Hepatic stellate cell (primary cell): ENCODE data around the gene FGF2.
"Not testable (repeated sequence)": the region's sequence is repeated elsewhere in the genome, so short reads cannot be mapped to it uniquely, and the experiment has no call there.

ENCODE experiments used
- DNase-seq: peaks from one replicate; pipeline ENCODE4 v3.0.0; 2011; ENCODE audit warnings: low spot score

Gene FGF2

GRCh38 chr4:122847931-122848330 is 21.3 kb downstream of the FGF2 start:
- DNase-seq, result no peak

GRCh38 chr4:122849789-122850188 is 23.2 kb downstream of the FGF2 start:
- DNase-seq, result not testable (repeated sequence)

GRCh38 chr4:122851568-122851967 is 24.9 kb downstream of the FGF2 start:
- DNase-seq, result no peak

- DNase-seq, result no peak
These were observed 28.1 kb downstream of the FGF2 start for GRCh38 chr4:122854447-122855352.

GRCh38 chr4:122855353-122855890 is 28.8 kb downstream of the FGF2 start:
- no peak for DNase-seq

GRCh38 chr4:122857160-122857559 is 30.5 kb downstream of the FGF2 start:
- DNase-seq, result no peak

GRCh38 chr4:122858705-122859104 is 32.1 kb downstream of the FGF2 start:
- no peak for DNase-seq

GRCh38 chr4:122861172-122861943 is 34.7 kb downstream of the FGF2 start:
- no peak for DNase-seq

- no peak for DNase-seq
These were observed 37.0 kb downstream of the FGF2 start for GRCh38 chr4:122863639-122864038.

- no peak for DNase-seq
These were observed 38.8 kb downstream of the FGF2 start for GRCh38 chr4:122865425-122865824.

- not testable (repeated sequence) for DNase-seq
These were observed 41.6 kb downstream of the FGF2 start for GRCh38 chr4:122868235-122868634.

GRCh38 chr4:122873146-122873545 is 46.5 kb downstream of the FGF2 start:
- DNase-seq, result no peak

- peak; percentile 65 for DNase-seq
These were observed 47.4 kb downstream of the FGF2 start for GRCh38 chr4:122873821-122874593.

- DNase-seq, result no peak
These were observed 49.3 kb downstream of the FGF2 start for GRCh38 chr4:122875949-122876348.

- peak; percentile 16 for DNase-seq
These were observed 49.8 kb downstream of the FGF2 start for GRCh38 chr4:122876456-122876855.

GRCh38 chr4:122879001-122879400 is 52.4 kb downstream of the FGF2 start:
- no peak for DNase-seq

- DNase-seq, result no peak
These were observed 56.5 kb downstream of the FGF2 start for GRCh38 chr4:122882857-122883735.

- no peak for DNase-seq
These were observed 57.9 kb downstream of the FGF2 start for GRCh38 chr4:122884499-122884898.

GRCh38 chr4:122889726-122890125 is 63.1 kb downstream of the FGF2 start:
- DNase-seq, result no peak

- DNase-seq, result no peak
These were observed 63.6 kb downstream of the FGF2 start for GRCh38 chr4:122890147-122890795.

- no peak for DNase-seq
These were observed 68.2 kb downstream of the FGF2 start for GRCh38 chr4:122894827-122895226.
